CD4-positive, alpha-beta memory T cell (primary cell): Measurements from ENCODE around the gene MGAT4A. TPM values are rescaled to one million over a fixed set of nuclear protein-coding genes. Genes with fewer than 3 reads are reported as not detected.
"Not testable (repeated sequence)": the region's sequence is repeated elsewhere in the genome, so short reads cannot be mapped to it uniquely, and the experiment has no call there.

Source experiments
- CTCF ChIA-PET: fragments of 350-600 bp; sonication (Branson Sonifier 250); formaldehyde crosslinking; loops from one replicate; lab custom pipeline; 2021; ENCODE audit warnings: inconsistent platforms; ENCODE audit not compliant: partially characterized antibody; lab: Charles Lee
- POLR2A ChIA-PET: fragments of 350-600 bp; sonication (Branson Sonifier 250); formaldehyde crosslinking; loops from one replicate; lab custom pipeline; 2021; ENCODE audit not compliant: partially characterized antibody; lab: Charles Lee
- DNase-seq, 5 donors: peaks; one replicate each; pipeline versions ENCODE4 v3.0.0 to v3.0.0-alpha.2; 2020 to 2022; ENCODE audit warnings: mixed read lengths in 1 of 5
- H3K27ac ChIP-seq: one replicate; pipeline ENCODE4 v1.7.0; 2013; ENCODE audit warnings: low read depth, low read length
- H3K27me3 ChIP-seq: 2 replicates; pipeline ENCODE4 v1.7.0; 2013; ENCODE audit warnings: mild to moderate bottlenecking, low read length, moderate library complexity; ENCODE audit not compliant: insufficient read depth
- H3K36me3 ChIP-seq: 2 replicates; pipeline ENCODE4 v1.7.0; 2013; ENCODE audit warnings: mild to moderate bottlenecking, low read length, moderate library complexity; ENCODE audit not compliant: insufficient read depth
- H3K4me1 ChIP-seq: 2 replicates; pipeline ENCODE4 v1.7.0; 2013; ENCODE audit warnings: mild to moderate bottlenecking, low read length, moderate library complexity; ENCODE audit not compliant: insufficient read depth
- H3K4me3 ChIP-seq, 2 donors: one replicate each; pipeline ENCODE4 v1.7.0; 2013; ENCODE audit warnings: low read length in 2 of 2, mild to moderate bottlenecking in 1 of 2
- H3K9me3 ChIP-seq, 2 donors: one replicate each; pipeline ENCODE4 v1.7.0; 2013; ENCODE audit warnings: low read length in 2 of 2, control low read depth in 1 of 2; ENCODE audit not compliant: control insufficient read depth in 1 of 2
- H3K27ac Mint-ChIP-seq, 7 donors: one replicate each; pipeline ENCODE4 v1.8.0; 2020 to 2021; ENCODE audit warnings: mixed read lengths in 7 of 7, mild to moderate bottlenecking in 6 of 7, inconsistent platforms in 3 of 7, moderate library complexity in 3 of 7
- H3K27me3 Mint-ChIP-seq, 2 donors: one replicate each; pipeline ENCODE4 v1.8.0; 2020 to 2021; ENCODE audit warnings: mixed read lengths in 2 of 2
- H3K36me3 Mint-ChIP-seq, 2 donors: one replicate each; pipeline ENCODE4 v1.8.0; 2020 to 2021; ENCODE audit warnings: mixed read lengths in 2 of 2, inconsistent platforms in 1 of 2, mild to moderate bottlenecking in 1 of 2
- H3K4me1 Mint-ChIP-seq, 4 donors: one replicate each; pipeline ENCODE4 v1.8.0; 2020 to 2021; ENCODE audit warnings: mixed read lengths in 4 of 4, mild to moderate bottlenecking in 1 of 4
- H3K4me3 Mint-ChIP-seq, 8 donors: one replicate each; pipeline ENCODE4 v1.8.0; 2020 to 2021; ENCODE audit warnings: mixed read lengths in 8 of 8, mild to moderate bottlenecking in 7 of 8, moderate library complexity in 6 of 8, inconsistent platforms in 3 of 8
- H3K9me3 Mint-ChIP-seq, 8 donors: one replicate each; pipeline ENCODE4 v1.8.0; 2020 to 2021; ENCODE audit warnings: mixed read lengths in 8 of 8, mild to moderate bottlenecking in 5 of 8, inconsistent platforms in 3 of 8, moderate library complexity in 1 of 8
- intact Hi-C: fragments of 100-400 bp; cut with micrococcal nuclease; formaldehyde crosslinking; loops from one replicate; pipeline ENCODE4 v1.15.1; 2023
- polyA plus RNA-seq, 2 donors: library from polyadenylated mRNA; unstranded; fragments of 300-500 nt; fragmentation: Illumina TruSeq; gene quantifications; one replicate each; pipeline ENCODE4 v1.2.3, GENCODE V29; 2021
- total RNA-seq, 2 experiments: library from RNA; stranded (reverse); gene quantifications; one replicate each; pipeline ENCODE4 v1.2.3, GENCODE V29; 2021

MGAT4A gene
- total and polyA plus RNA-seq, 4 experiments from 2014 or later, result 223 to 336 (median 263) TPM

GRCh38 chr2:98604547-98604946 lies 126.4 kb downstream of the MGAT4A start:
- intact Hi-C loops, result no loop called here
- no peak overlapping the region for H3K4me3 Mint-ChIP-seq
- H3K27ac Mint-ChIP-seq, result peak overlapping the region; percentile 36 to 89 (median 82)
- Histone ChIP-seq H3K36me3 (peaks cover 11% of the 10 kb centered on the region), H3K9me3 (no peaks in the 10 kb centered on the region), H3K4me3 (no peak overlapping the region), H3K27ac (no peak overlapping the region), H3K4me1 (peaks cover 40% of the 10 kb centered on the region), H3K27me3 (no peaks in the 10 kb centered on the region)
- H3K27me3 Mint-ChIP-seq, result no peaks in the 10 kb centered on the region
- peaks cover 0 to 44% of the 10 kb centered on the region in 2 donors for H3K36me3 Mint-ChIP-seq
- CTCF ChIA-PET, result no interaction called here
- no peaks in the 10 kb centered on the region for H3K9me3 Mint-ChIP-seq
- POLR2A ChIA-PET, result no interaction called here
- DNase-seq, result no peak
- H3K4me1 Mint-ChIP-seq, result peaks cover 32 to 61% (median 37%) of the 10 kb centered on the region in 4 donors

GRCh38 chr2:98601532-98602132 lies 129.3 kb downstream of the MGAT4A start:
- Histone ChIP-seq H3K4me1 (peaks cover 21% of the 10 kb centered on the region), H3K36me3 (peaks cover 15% of the 10 kb centered on the region), H3K4me3 (no peak overlapping the region), H3K27me3 (no peaks in the 10 kb centered on the region), H3K27ac (no peak overlapping the region), H3K9me3 (no peaks in the 10 kb centered on the region)
- H3K4me3 Mint-ChIP-seq, result no peak overlapping the region
- H3K9me3 Mint-ChIP-seq, result no peaks in the 10 kb centered on the region
- no peak for DNase-seq
- peak overlapping the region in 5 of 7 donors; percentile 55 to 77 (median 75) for H3K27ac Mint-ChIP-seq
- peaks cover 13 to 55% of the 10 kb centered on the region in 2 donors for H3K36me3 Mint-ChIP-seq
- CTCF ChIA-PET, result interaction anchor here (0.8 to 1.1 kb wide), 2 partner anchors 44 to 190 kb away, joined by 3 read pairs; no protein-coding TSS in a partner anchor
- POLR2A ChIA-PET, result no interaction called here
- intact Hi-C loops, result loop anchor here (1.0 kb wide), 1 partner anchor 188 kb away; no protein-coding TSS in a partner anchor
- peaks cover 24 to 35% (median 27%) of the 10 kb centered on the region in 4 donors for H3K4me1 Mint-ChIP-seq
- H3K27me3 Mint-ChIP-seq, result no peaks in the 10 kb centered on the region

- POLR2A ChIA-PET, result interaction anchor here (0.7 kb wide), 1 partner anchor 17 kb away, joined by 3 read pairs; no protein-coding TSS in a partner anchor
Observed at GRCh38 chr2:98598781-98599428, 132.0 kb downstream of the MGAT4A start.

GRCh38 chr2:98594665-98595064 lies 136.3 kb downstream of the MGAT4A start:
- peaks cover 33% of the 10 kb centered on the region for H3K36me3 ChIP-seq
- H3K4me3 Mint-ChIP-seq, H3K27me3 ChIP-seq, H3K9me3 ChIP-seq, DNase-seq, H3K27ac ChIP-seq, CTCF ChIA-PET, intact Hi-C loops, POLR2A ChIA-PET, H3K4me1 ChIP-seq, H3K27me3 Mint-ChIP-seq, H3K4me3 ChIP-seq: not testable (repeated sequence)
- Mint-ChIP-seq H3K9me3 (peaks cover 3 to 11% (median 5%) of the 10 kb centered on the region in 8 donors), H3K4me1 (peaks cover 11 to 20% (median 12%) of the 10 kb centered on the region in 4 donors), H3K27ac (peak overlapping the region in 1 of 7 donors; percentile 22), H3K36me3 (peaks cover 63 to 65% of the 10 kb centered on the region in 2 donors)

More at GRCh38 chr2:98598781-98599428, 132.0 kb downstream of the MGAT4A start:
- DNase-seq, result no peak
- Histone ChIP-seq H3K4me1 (no peaks in the 10 kb centered on the region), H3K4me3 (no peak overlapping the region), H3K9me3 (peaks cover 0 to 4% of the 10 kb centered on the region in 2 donors), H3K27ac (no peak overlapping the region), H3K27me3 (no peaks in the 10 kb centered on the region), H3K36me3 (peaks cover 15% of the 10 kb centered on the region)
- Mint-ChIP-seq H3K27ac (peak overlapping the region in 6 of 7 donors; percentile 8 to 88 (median 73)), H3K4me1 (peaks cover 8 to 13% (median 11%) of the 10 kb centered on the region in 4 donors), H3K36me3 (peaks cover 23 to 60% of the 10 kb centered on the region in 2 donors), H3K4me3 (peak overlapping the region in 1 of 8 donors; percentile 32), H3K9me3 (peaks cover 0 to 3% (median 2%) of the 10 kb centered on the region in 8 donors), H3K27me3 (no peaks in the 10 kb centered on the region)
- CTCF ChIA-PET, result interaction anchor here (0.6 to 1.2 kb wide), 2 partner anchors 8 to 9 kb away, joined by 3 to 4 read pairs; no protein-coding TSS in a partner anchor
- intact Hi-C loops, result no loop called here

- POLR2A ChIA-PET, result no interaction called here
- H3K9me3 Mint-ChIP-seq, result peaks cover 3 to 11% (median 5%) of the 10 kb centered on the region in 8 donors
Observed at GRCh38 chr2:98592565-98592964, 138.4 kb downstream of the MGAT4A start.

GRCh38 chr2:98589489-98589888 lies 141.4 kb downstream of the MGAT4A start:
- Histone ChIP-seq H3K4me3 (no peak overlapping the region), H3K9me3 (peaks cover 0 to 6% of the 10 kb centered on the region in 2 donors), H3K27ac (no peak overlapping the region), H3K36me3 (peaks cover 59% of the 10 kb centered on the region), H3K4me1 (no peaks in the 10 kb centered on the region), H3K27me3 (no peaks in the 10 kb centered on the region)
- peaks cover 2 to 11% (median 5%) of the 10 kb centered on the region in 8 donors for H3K9me3 Mint-ChIP-seq
- ChIA-PET POLR2A (no interaction called here), CTCF (interaction anchor here (1.2 kb wide), 1 partner anchor 9 kb away, joined by 3 read pairs; no protein-coding TSS in a partner anchor)
- H3K27me3 Mint-ChIP-seq, result no peaks in the 10 kb centered on the region
- peak overlapping the region in 3 of 7 donors; percentile 10 to 57 (median 25) for H3K27ac Mint-ChIP-seq
- H3K36me3 Mint-ChIP-seq, result peaks cover 76 to 86% of the 10 kb centered on the region in 2 donors
- peaks cover 4 to 10% (median 7%) of the 10 kb centered on the region in 4 donors for H3K4me1 Mint-ChIP-seq
- no peak overlapping the region for H3K4me3 Mint-ChIP-seq
- intact Hi-C loops, result no loop called here
- no peak for DNase-seq

More at GRCh38 chr2:98592565-98592964, 138.4 kb downstream of the MGAT4A start:
- peaks cover 36% of the 10 kb centered on the region for H3K36me3 ChIP-seq
- intact Hi-C loops, result no loop called here
- Mint-ChIP-seq H3K4me1 (peaks cover 8 to 20% (median 11%) of the 10 kb centered on the region in 4 donors), H3K36me3 (peaks cover 70 to 72% of the 10 kb centered on the region in 2 donors), H3K27me3 (no peaks in the 10 kb centered on the region), H3K27ac (peak overlapping the region in 1 of 7 donors; percentile 43), H3K4me3 (no peak overlapping the region)
- CTCF ChIA-PET, result no interaction called here
- no peak overlapping the region for H3K27ac ChIP-seq
- H3K4me1 ChIP-seq, result no peaks in the 10 kb centered on the region
- H3K27me3 ChIP-seq, result no peaks in the 10 kb centered on the region
- no peak for DNase-seq
- peaks cover 0 to 6% of the 10 kb centered on the region in 2 donors for H3K9me3 ChIP-seq
- no peak overlapping the region for H3K4me3 ChIP-seq

GRCh38 chr2:98588880-98589431 lies 142.0 kb downstream of the MGAT4A start:
- ChIA-PET CTCF (no interaction called here), POLR2A (no interaction called here)
- H3K4me1 ChIP-seq, result no peaks in the 10 kb centered on the region
- peaks cover 64% of the 10 kb centered on the region for H3K36me3 ChIP-seq
- no peaks in the 10 kb centered on the region for H3K27me3 Mint-ChIP-seq
- no peak overlapping the region for H3K4me3 ChIP-seq
- no peak overlapping the region for H3K27ac ChIP-seq
- DNase-seq, result no peak
- H3K27ac Mint-ChIP-seq, result peak overlapping the region; percentile 10 to 70 (median 36)
- peaks cover 0 to 2% of the 10 kb centered on the region in 2 donors for H3K9me3 ChIP-seq
- H3K4me1 Mint-ChIP-seq, result peaks cover 4 to 8% (median 6%) of the 10 kb centered on the region in 4 donors
- intact Hi-C loops, result no loop called here
- H3K36me3 Mint-ChIP-seq, result peaks cover 73 to 83% of the 10 kb centered on the region in 2 donors
- H3K27me3 ChIP-seq, result no peaks in the 10 kb centered on the region
- no peak overlapping the region for H3K4me3 Mint-ChIP-seq
- H3K9me3 Mint-ChIP-seq, result peaks cover under 1 to 9% (median 4%) of the 10 kb centered on the region in 8 donors
